ELF-1 (cell line): ENCODE data around the gene FLAD1.

Source experiments
- DNase-seq: peaks from one replicate; pipeline ENCODE4 v3.0.0-alpha.2; 2016; ENCODE audit warnings: low read depth, low spot score

Gene FLAD1

GRCh38 chr1:155034318-155035208 lies 51.4 kb downstream of the FLAD1 start:
- DNase-seq = no peak

- no peak for DNase-seq
These were observed 52.8 kb downstream of the FLAD1 start for GRCh38 chr1:155035936-155036335.

GRCh38 chr1:155037043-155037442 lies 53.9 kb downstream of the FLAD1 start:
- DNase-seq = no peak

GRCh38 chr1:155037851-155038441 lies 54.8 kb downstream of the FLAD1 start:
- DNase-seq = no peak

GRCh38 chr1:155038602-155039307 lies 55.6 kb downstream of the FLAD1 start:
- DNase-seq = peak; percentile 34

- no peak for DNase-seq
These were observed 56.1 kb downstream of the FLAD1 start for GRCh38 chr1:155039308-155039669.

GRCh38 chr1:155040358-155041093 lies 57.4 kb downstream of the FLAD1 start:
- no peak for DNase-seq
